T-helper 17 cell (primary cell): ENCODE data around the gene PHAF1. TPM values are rescaled to one million over a fixed set of nuclear protein-coding genes. Genes with fewer than 3 reads are reported as not detected.

ENCODE experiments used
- ATAC-seq: fragments of 150-1000 bp; cut with Tn5 transposase; 2 replicates; pipeline ENCODE4 v1.10.0; 2021; ENCODE audit warnings: mild to moderate bottlenecking, moderate library complexity
- DNase-seq, 3 donors: peaks; one replicate each; pipeline versions ENCODE4 v3.0.0 to v3.0.0-alpha.2; 2020 to 2021
- H3K9me3 ChIP-seq: one replicate; pipeline ENCODE4 v1.7.0; 2013; ENCODE audit warnings: low read length, mild to moderate bottlenecking; ENCODE audit not compliant: control insufficient read depth, poor library complexity, severe bottlenecking
- H3K27ac Mint-ChIP-seq: one replicate; pipeline ENCODE4 v1.8.0; 2022; ENCODE audit warnings: mild to moderate bottlenecking, moderate library complexity, mixed read lengths
- H3K27me3 Mint-ChIP-seq: one replicate; pipeline ENCODE4 v1.8.0; 2022; ENCODE audit warnings: mixed read lengths
- H3K36me3 Mint-ChIP-seq: one replicate; pipeline ENCODE4 v1.8.0; 2022; ENCODE audit warnings: low read depth, mixed read lengths
- H3K4me1 Mint-ChIP-seq: one replicate; pipeline ENCODE4 v1.8.0; 2022; ENCODE audit warnings: mild to moderate bottlenecking, mixed read lengths
- H3K4me3 Mint-ChIP-seq: one replicate; pipeline ENCODE4 v1.8.0; 2022; ENCODE audit warnings: mild to moderate bottlenecking, moderate library complexity, mixed read lengths
- total RNA-seq, 4 donors: library from RNA in 2 of 4; stranded (reverse) in 2 of 4; gene quantifications; one replicate each; pipeline ENCODE4 v1.2.3 and lab custom pipeline; 2022 to 2026

The PHAF1 gene
- total RNA-seq, 2 donors from 2014 or later: 11.9 to 17.0 TPM

GRCh38 chr16:67089101-67089500 lies 20.6 kb upstream of the PHAF1 start:
- peaks cover 2% of the 10 kb centered on the region for H3K36me3 Mint-ChIP-seq
- no peak for ATAC-seq
- peaks cover 14% of the 10 kb centered on the region for H3K4me1 Mint-ChIP-seq
- no peaks in the 10 kb centered on the region for H3K27me3 Mint-ChIP-seq
- no peaks in the 10 kb centered on the region for H3K9me3 ChIP-seq
- no peak overlapping the region for H3K4me3 Mint-ChIP-seq
- DNase-seq: no peak
- no peak overlapping the region for H3K27ac Mint-ChIP-seq

DNA sequence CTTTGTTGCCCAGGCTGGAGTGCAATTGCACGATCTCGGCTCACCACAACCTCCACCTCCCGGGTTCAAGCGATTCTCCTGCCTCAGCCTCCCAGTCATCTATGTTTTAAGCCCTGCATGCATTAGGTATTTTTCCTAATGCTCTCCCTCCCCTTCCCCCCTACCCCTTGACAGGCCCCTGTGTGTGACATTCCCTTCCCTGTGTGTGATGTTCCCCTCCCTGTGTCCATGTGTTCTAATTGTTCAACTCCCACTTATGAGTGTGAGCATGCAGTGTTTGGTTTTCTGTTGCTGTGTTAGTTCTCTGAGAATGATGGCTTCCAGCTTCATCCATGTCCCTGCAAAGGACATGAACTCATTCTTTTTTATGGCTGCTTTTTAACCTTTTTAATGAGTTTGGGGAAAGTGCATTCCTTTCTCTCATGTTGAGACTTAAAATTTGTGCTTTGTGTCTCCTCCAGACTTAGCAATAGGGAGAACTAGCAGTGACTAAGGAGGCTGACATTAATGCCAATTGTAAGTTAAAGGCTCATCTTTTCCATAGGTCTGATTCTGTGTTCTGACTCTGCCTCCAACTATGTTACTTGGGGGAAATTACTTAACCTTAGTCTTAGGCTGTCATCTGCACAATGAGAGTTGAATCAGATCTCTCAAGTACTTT lies 17.7 kb upstream of the PHAF1 start:
- ATAC-seq (no peak), DNase-seq (no peak)
- H3K36me3 Mint-ChIP-seq: no peaks in the 10 kb centered on the region
- H3K4me1 Mint-ChIP-seq: peaks cover 8% of the 10 kb centered on the region
- no peaks in the 10 kb centered on the region for H3K27me3 Mint-ChIP-seq
- H3K9me3 ChIP-seq: no peaks in the 10 kb centered on the region
- H3K27ac Mint-ChIP-seq: no peak overlapping the region
- no peak overlapping the region for H3K4me3 Mint-ChIP-seq

DNA sequence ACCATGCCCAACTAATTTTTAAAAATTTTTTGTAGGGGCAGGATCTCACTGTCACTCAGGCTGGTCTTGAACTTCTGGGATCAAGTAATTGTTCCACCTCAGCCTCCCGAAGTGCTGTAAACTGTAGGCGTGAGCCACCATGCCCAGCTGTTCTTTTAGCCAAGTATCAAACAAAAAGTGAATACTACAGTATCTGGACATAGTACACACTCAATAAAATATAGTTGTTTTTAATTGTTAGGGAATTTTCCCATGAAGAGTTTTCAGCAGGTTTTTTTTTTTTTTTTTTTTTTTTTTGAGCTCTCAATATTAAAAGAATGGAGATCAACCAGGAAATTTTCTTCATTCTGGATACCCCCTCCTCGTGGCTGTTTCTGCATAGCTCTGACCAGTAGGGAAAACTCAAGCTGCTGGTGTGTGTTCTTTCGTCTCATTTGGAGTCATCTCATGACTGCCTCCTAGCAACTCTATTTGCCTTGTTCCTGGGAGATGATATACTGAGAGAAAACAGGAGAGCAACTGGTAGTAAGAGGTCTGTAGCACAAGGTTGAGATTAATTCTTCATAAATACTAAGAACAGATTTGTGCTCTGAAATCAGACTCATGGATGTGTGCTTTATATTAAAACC lies 16.5 kb upstream of the PHAF1 start:
- no peak for ATAC-seq
- H3K36me3 Mint-ChIP-seq: no peaks in the 10 kb centered on the region
- no peak overlapping the region for H3K27ac Mint-ChIP-seq
- H3K4me1 Mint-ChIP-seq: peaks cover 8% of the 10 kb centered on the region
- no peaks in the 10 kb centered on the region for H3K9me3 ChIP-seq
- H3K27me3 Mint-ChIP-seq: no peaks in the 10 kb centered on the region
- H3K4me3 Mint-ChIP-seq: no peak overlapping the region
- DNase-seq: no peak

GRCh38 chr16:67098599-67098998 lies 11.1 kb upstream of the PHAF1 start:
- Mint-ChIP-seq H3K36me3 (no peaks in the 10 kb centered on the region), H3K4me3 (no peak overlapping the region), H3K4me1 (peaks cover 2% of the 10 kb centered on the region), H3K27me3 (no peaks in the 10 kb centered on the region), H3K27ac (peak overlapping the region; percentile 8)
- DNase-seq: no peak
- ATAC-seq: no peak
- no peaks in the 10 kb centered on the region for H3K9me3 ChIP-seq

- peak overlapping the region; percentile 4 for H3K27ac Mint-ChIP-seq
- H3K9me3 ChIP-seq: no peaks in the 10 kb centered on the region
- ATAC-seq: peak; percentile 39
- H3K4me1 Mint-ChIP-seq: peaks cover 2% of the 10 kb centered on the region
- no peak overlapping the region for H3K4me3 Mint-ChIP-seq
- no peak for DNase-seq
- H3K27me3 Mint-ChIP-seq: no peaks in the 10 kb centered on the region
- no peaks in the 10 kb centered on the region for H3K36me3 Mint-ChIP-seq
These were observed 9.0 kb upstream of the PHAF1 start for GRCh38 chr16:67100569-67101310.

GRCh38 chr16:67101311-67102082 lies 8.2 kb upstream of the PHAF1 start:
- H3K27me3 Mint-ChIP-seq: no peaks in the 10 kb centered on the region
- H3K9me3 ChIP-seq: no peaks in the 10 kb centered on the region
- no peak for DNase-seq
- H3K36me3 Mint-ChIP-seq: no peaks in the 10 kb centered on the region
- peaks cover 2% of the 10 kb centered on the region for H3K4me1 Mint-ChIP-seq
- ATAC-seq: no peak
- H3K4me3 Mint-ChIP-seq: no peak overlapping the region
- H3K27ac Mint-ChIP-seq: peak overlapping the region; percentile 4

DNA sequence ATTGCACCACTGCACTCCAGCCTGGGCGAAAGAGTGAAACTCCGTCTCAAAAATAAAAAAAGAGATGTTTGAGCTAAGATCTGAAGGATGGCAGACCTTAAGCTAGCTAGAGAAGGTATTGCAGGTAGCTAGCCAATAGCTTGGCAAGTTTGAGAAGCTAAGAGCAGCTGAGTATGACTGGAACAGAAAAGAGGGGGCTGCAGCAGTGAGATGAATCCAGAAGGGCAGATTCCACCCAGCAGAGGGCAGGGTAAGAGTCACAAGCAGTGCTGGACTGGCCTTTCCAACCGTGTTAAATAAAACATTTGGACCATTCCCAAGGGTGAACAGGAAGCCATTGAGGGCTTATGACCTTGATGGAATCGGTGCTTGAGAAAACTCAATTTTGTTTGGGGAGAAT lies 5.7 kb upstream of the PHAF1 start:
- ATAC-seq (no peak), DNase-seq (no peak)
- H3K9me3 ChIP-seq: no peaks in the 10 kb centered on the region
- H3K27me3 Mint-ChIP-seq: no peaks in the 10 kb centered on the region
- H3K4me3 Mint-ChIP-seq: no peak overlapping the region
- H3K27ac Mint-ChIP-seq: peak overlapping the region; percentile 62
- H3K36me3 Mint-ChIP-seq: no peaks in the 10 kb centered on the region
- peaks cover 2% of the 10 kb centered on the region for H3K4me1 Mint-ChIP-seq

DNA sequence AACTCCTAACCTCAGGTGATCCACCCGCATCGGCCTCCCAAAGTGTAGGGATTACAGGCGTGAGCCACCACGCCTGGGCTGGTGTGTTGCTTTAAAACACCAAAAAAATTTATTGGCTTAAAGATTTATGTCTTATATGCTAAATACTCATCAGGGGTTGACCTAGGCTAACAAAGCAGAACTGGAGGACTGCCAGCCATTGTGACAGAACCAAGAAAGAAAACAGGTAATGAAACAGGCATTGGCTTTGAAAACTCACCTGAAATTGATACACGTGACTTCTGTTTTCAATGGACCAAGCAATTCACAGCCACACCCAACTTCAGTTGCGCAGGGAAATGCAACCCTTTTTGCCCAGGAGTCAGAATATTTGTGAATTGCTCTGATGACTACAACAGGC lies 4.9 kb upstream of the PHAF1 start:
- DNase-seq: no peak
- ATAC-seq: no peak
- no peaks in the 10 kb centered on the region for H3K9me3 ChIP-seq
- Mint-ChIP-seq H3K27ac (no peak overlapping the region), H3K27me3 (no peaks in the 10 kb centered on the region), H3K4me1 (peaks cover 8% of the 10 kb centered on the region), H3K4me3 (no peak overlapping the region), H3K36me3 (no peaks in the 10 kb centered on the region)

GRCh38 chr16:67105246-67105645 lies 4.5 kb upstream of the PHAF1 start:
- H3K36me3 Mint-ChIP-seq: no peaks in the 10 kb centered on the region
- H3K9me3 ChIP-seq: no peaks in the 10 kb centered on the region
- no peak for ATAC-seq
- H3K4me3 Mint-ChIP-seq: no peak overlapping the region
- H3K27ac Mint-ChIP-seq: no peak overlapping the region
- peaks cover 10% of the 10 kb centered on the region for H3K4me1 Mint-ChIP-seq
- no peak for DNase-seq
- H3K27me3 Mint-ChIP-seq: no peaks in the 10 kb centered on the region

GRCh38 chr16:67105881-67106280 lies 3.9 kb upstream of the PHAF1 start:
- ATAC-seq: no peak
- DNase-seq: no peak
- Mint-ChIP-seq H3K4me3 (no peak overlapping the region), H3K4me1 (peaks cover 15% of the 10 kb centered on the region), H3K36me3 (no peaks in the 10 kb centered on the region), H3K27me3 (no peaks in the 10 kb centered on the region), H3K27ac (no peak overlapping the region)
- H3K9me3 ChIP-seq: no peaks in the 10 kb centered on the region

- Mint-ChIP-seq H3K27ac (no peak overlapping the region), H3K4me1 (peaks cover 29% of the 10 kb centered on the region), H3K4me3 (no peak overlapping the region), H3K27me3 (no peaks in the 10 kb centered on the region), H3K36me3 (peaks cover 2% of the 10 kb centered on the region)
- ATAC-seq (no peak), DNase-seq (no peak)
- H3K9me3 ChIP-seq: no peaks in the 10 kb centered on the region
These were observed 1.3 kb upstream of the PHAF1 start for GRCh38 chr16:67108489-67108888.

- ATAC-seq (no peak), DNase-seq (no peak)
- Mint-ChIP-seq H3K4me1 (peaks cover 29% of the 10 kb centered on the region), H3K36me3 (peaks cover 2% of the 10 kb centered on the region), H3K27me3 (no peaks in the 10 kb centered on the region), H3K4me3 (peak overlapping the region; percentile 97), H3K27ac (peak overlapping the region; percentile 86)
- H3K9me3 ChIP-seq: no peaks in the 10 kb centered on the region
These were observed 772 bp upstream of the PHAF1 start for GRCh38 chr16:67108931-67109406.

DNA sequence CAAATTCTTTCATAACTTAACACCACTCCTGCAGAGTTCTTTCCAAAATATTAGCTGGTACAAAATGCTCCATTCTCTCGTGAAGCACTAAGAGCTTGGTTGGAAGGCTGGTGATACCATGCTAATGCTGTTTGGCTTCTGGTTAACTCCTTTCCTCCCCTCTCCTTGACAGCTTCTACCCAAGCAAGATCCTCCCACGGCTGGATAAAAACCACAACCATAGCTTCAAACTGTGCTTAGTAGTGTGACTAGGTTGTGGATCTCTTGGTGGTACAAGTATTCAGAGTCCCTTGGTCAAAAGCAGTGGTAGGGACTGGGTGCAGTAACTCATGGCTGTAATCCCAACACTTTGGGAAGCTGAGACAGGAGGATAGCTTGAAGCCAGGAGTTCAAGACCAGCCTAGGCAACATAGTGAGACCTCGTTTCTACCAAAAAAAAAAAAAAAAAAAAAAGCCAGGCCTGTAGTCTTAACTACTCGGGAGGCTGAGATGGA lies 2.3 kb downstream of the PHAF1 start:
- H3K9me3 ChIP-seq: no peaks in the 10 kb centered on the region
- Mint-ChIP-seq H3K27me3 (no peaks in the 10 kb centered on the region), H3K36me3 (peaks cover 8% of the 10 kb centered on the region), H3K27ac (peak overlapping the region; percentile 86), H3K4me1 (peaks cover 44% of the 10 kb centered on the region), H3K4me3 (no peak overlapping the region)
- ATAC-seq (no peak), DNase-seq (no peak)
